Liver (tissue), 9 donors: ENCODE results near the gene CCL8. TPM values are rescaled to one million over a fixed set of nuclear protein-coding genes. Genes with fewer than 3 reads are reported as not detected.
A peak's percentile ranks its signal among the peaks of the same experiment; 100 is the strongest.
"Not testable (repeated sequence)": the region's sequence is repeated elsewhere in the genome, so short reads cannot be mapped to it uniquely, and the experiment has no call there.

Experiments
- DNase-seq: peaks from one replicate; pipeline ENCODE4 v3.0.0-alpha.2; 2017; ENCODE audit warnings: low spot score
- H3K27ac ChIP-seq, 2 donors: one replicate each; pipeline ENCODE4 v1.7.0; 2013; ENCODE audit warnings: inconsistent platforms in 2 of 2, low read length in 2 of 2, control low read depth in 1 of 2, low read depth in 1 of 2, mild to moderate bottlenecking in 1 of 2
- H3K27me3 ChIP-seq, 4 donors: one replicate each; pipeline versions ENCODE4 v1.6.1 to v1.7.0; 2013; ENCODE audit warnings: low read length in 3 of 4, inconsistent platforms in 1 of 4, mild to moderate bottlenecking in 1 of 4, moderate library complexity in 1 of 4; ENCODE audit not compliant: control insufficient read depth in 4 of 4, insufficient read depth in 4 of 4
- H3K36me3 ChIP-seq, 4 donors: one replicate each; pipeline versions ENCODE4 v1.6.1 to v1.7.0; 2013; ENCODE audit warnings: low read length in 3 of 4, mild to moderate bottlenecking in 3 of 4, low read depth in 1 of 4, moderate library complexity in 1 of 4; ENCODE audit not compliant: control insufficient read depth in 4 of 4, insufficient read depth in 3 of 4
- H3K4me1 ChIP-seq, 4 donors: one replicate each; pipeline versions ENCODE4 v1.6.1 to v1.7.0; 2013; ENCODE audit warnings: low read length in 3 of 4, mild to moderate bottlenecking in 3 of 4, moderate library complexity in 1 of 4; ENCODE audit not compliant: control insufficient read depth in 4 of 4, insufficient read depth in 4 of 4
- H3K4me3 ChIP-seq, 3 donors: one replicate each; pipeline versions ENCODE4 v1.6.1 to v1.7.0; 2013; ENCODE audit warnings: low read length in 3 of 3, control low read depth in 1 of 3, low read depth in 1 of 3, mild to moderate bottlenecking in 1 of 3
- H3K9ac ChIP-seq, 2 donors: one replicate each; pipeline ENCODE4 v1.7.0; 2013; ENCODE audit warnings: low read length in 2 of 2, mild to moderate bottlenecking in 2 of 2, moderate library complexity in 2 of 2, control low read depth in 1 of 2, low read depth in 1 of 2
- H3K9me3 ChIP-seq, 4 donors: one replicate each; pipeline versions ENCODE4 v1.6.1 to v1.7.0; 2013; ENCODE audit warnings: low read length in 3 of 4; ENCODE audit not compliant: control insufficient read depth in 4 of 4
- EGR1 ChIP-seq, 2 donors: IDR thresholded peaks; 2 replicates each; pipeline ENCODE4 v1.6.1; 2016 to 2018; ENCODE audit warnings: antibody characterized with exemption in 2 of 2, low read depth in 2 of 2
- FOXA1 ChIP-seq: IDR thresholded peaks from 2 replicates; pipeline ENCODE4 v1.6.1; 2016; ENCODE audit warnings: antibody characterized with exemption
- FOXA2 ChIP-seq: IDR thresholded peaks from 2 replicates; pipeline ENCODE4 v1.6.1; 2016; ENCODE audit warnings: antibody characterized with exemption
- GABPA ChIP-seq, 2 donors: IDR thresholded peaks in 1 of 2; conservative IDR thresholded peaks in 1 of 2; 2 replicates each; pipeline ENCODE4 v1.6.1; 2016; ENCODE audit warnings: antibody characterized with exemption in 2 of 2, mild to moderate bottlenecking in 1 of 2, moderate library complexity in 1 of 2
- HNF4A ChIP-seq, 2 donors: conservative IDR thresholded peaks; 2 replicates each; pipeline ENCODE4 v1.6.1; 2016; ENCODE audit warnings: antibody characterized with exemption in 2 of 2, mild to moderate bottlenecking in 2 of 2
- HNF4G ChIP-seq: IDR thresholded peaks from 2 replicates; pipeline ENCODE4 v1.6.1; 2016; ENCODE audit warnings: antibody characterized with exemption
- JUND ChIP-seq, 2 donors: IDR thresholded peaks; 2 replicates each; pipeline ENCODE4 v1.6.1; 2016; ENCODE audit warnings: antibody characterized with exemption in 2 of 2
- NR2F2 ChIP-seq: IDR thresholded peaks from 2 replicates; pipeline ENCODE4 v1.6.1; 2016; ENCODE audit warnings: antibody characterized with exemption
- RAD21 ChIP-seq, 2 donors: IDR thresholded peaks; 2 replicates each; pipeline ENCODE4 v1.6.1; 2016; ENCODE audit warnings: antibody characterized with exemption in 2 of 2, mild to moderate bottlenecking in 2 of 2
- RXRA ChIP-seq, 2 donors: IDR thresholded peaks; 2 replicates each; pipeline ENCODE4 v1.6.1; 2017 to 2018; ENCODE audit warnings: antibody characterized with exemption in 2 of 2, mild to moderate bottlenecking in 1 of 2
- SP1 ChIP-seq: IDR thresholded peaks from 2 replicates; pipeline ENCODE4 v1.6.1; 2018; ENCODE audit warnings: antibody characterized with exemption, mild to moderate bottlenecking
- TAF1 ChIP-seq: conservative IDR thresholded peaks from 2 replicates; pipeline ENCODE4 v1.6.1; 2016; ENCODE audit warnings: antibody characterized with exemption, mild to moderate bottlenecking
- YY1 ChIP-seq: IDR thresholded peaks from 2 replicates; pipeline ENCODE4 v1.6.1; 2016; ENCODE audit warnings: antibody characterized with exemption, mild to moderate bottlenecking
- WGBS: extraction: QIAGEN DNeasy Blood & Tissue Kit; methylation state at CpG from one replicate; pipeline ENCODE4 v1.1.7; 2013; 5-methylcytosine and 5-hydroxymethylcytosine counted together
- polyA plus RNA-seq, 2 donors: library from polyadenylated mRNA; stranded (reverse) in 1 of 2; unstranded in 1 of 2; fragments of 200-250 nt in 1 of 2; fragments of >200 nt in 1 of 2; fragmentation: Nextera tagmentation in 1 of 2; extraction: Ambion mirVana in 1 of 2; gene quantifications; one replicate each; pipeline versions ENCODE4 v1.2.1 to v1.2.3, GENCODE V29; 2013 to 2015
- total RNA-seq, 2 donors: library from RNA; depleted of rRNA; stranded (reverse); fragments of >200 nt; gene quantifications; one replicate each; pipeline ENCODE4 v1.2.3, GENCODE V29; 2014
- TF ChIP-seq, protein P1 (sequence below): IDR thresholded peaks from 2 replicates; pipeline ENCODE4 v1.6.1; 2016; ENCODE audit warnings: antibody characterized with exemption
- TF ChIP-seq, protein P2 (sequence below): IDR thresholded peaks from 2 replicates; pipeline ENCODE4 v1.6.1; 2016; ENCODE audit warnings: antibody characterized with exemption
- TF ChIP-seq, protein P3 (sequence below): IDR thresholded peaks from 2 replicates; pipeline ENCODE4 v1.6.1; 2016; ENCODE audit warnings: antibody characterized with exemption, mild to moderate bottlenecking
- TF ChIP-seq, protein P4 (sequence below): fragments of 150-350 bp; IDR thresholded peaks from 2 replicates; pipeline ENCODE4 v1.5.1; 2017; ENCODE audit warnings: improper control_type of control experiment, low read depth, low read length; ENCODE audit not compliant: missing input control
- TF ChIP-seq, protein P5 (sequence below): IDR thresholded peaks from 2 replicates; pipeline ENCODE4 v1.6.1; 2016; ENCODE audit warnings: antibody characterized with exemption
- donor health status: healthy.
- donor health status: healthy.
- donor health status: healthy.
- donor health status: healthy.
- donor health status: healthy.

CCL8 gene
- total and polyA plus RNA-seq, 4 donors: 0.03 TPM; not detected in 3

DNA sequence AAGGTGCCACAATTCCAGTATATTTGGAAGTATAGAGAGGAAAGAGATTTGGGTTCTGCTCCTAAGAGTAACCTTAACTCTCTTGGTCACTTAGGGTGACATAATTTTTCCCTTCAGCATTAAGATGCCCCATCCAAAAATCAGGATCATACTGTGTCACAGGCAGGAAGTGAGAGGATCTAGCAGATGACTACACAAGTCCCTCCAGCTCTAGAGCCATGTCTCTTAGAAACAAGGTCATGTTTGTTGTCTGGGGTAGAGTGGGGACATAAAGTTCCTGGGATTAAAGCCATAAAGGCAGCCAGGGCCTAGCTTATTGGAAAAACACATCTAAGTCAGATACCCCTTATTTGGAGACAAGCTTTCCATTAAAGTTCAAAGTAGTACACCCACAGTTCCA is 2.7 kb downstream of the CCL8 start:
- no peaks in the 10 kb centered on the region for H3K36me3 ChIP-seq
- no peaks in the 10 kb centered on the region for H3K9me3 ChIP-seq
- TF ChIP-seq SP1 (peak; percentile 45), FOXA1 (no peak), HNF4G (no peak), JUND (IDR thresholded peaks at IDR 0.05) (no peak), FOXA2 (no peak), GABPA (IDR thresholded peaks at IDR 0.05 in 1 of 2, conservative IDR thresholded peaks at IDR 0.05 in 1 of 2) (no peak), NR2F2 (peak; percentile 78), HNF4A (conservative IDR thresholded peaks at IDR 0.05) (no peak), RAD21 (IDR thresholded peaks at IDR 0.05) (no peak), RXRA (IDR thresholded peaks at IDR 0.05) (peak in 1 of 2 donors; percentile 18), YY1 (no peak), EGR1 (IDR thresholded peaks at IDR 0.05; ENCODE audit: low read depth in 2 of 2) (no peak), TAF1 (no peak)
- TF ChIP-seq, protein P1, sequence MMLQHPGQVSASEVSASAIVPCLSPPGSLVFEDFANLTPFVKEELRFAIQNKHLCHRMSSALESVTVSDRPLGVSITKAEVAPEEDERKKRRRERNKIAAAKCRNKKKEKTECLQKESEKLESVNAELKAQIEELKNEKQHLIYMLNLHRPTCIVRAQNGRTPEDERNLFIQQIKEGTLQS: no peak
- TF ChIP-seq, protein P2, sequence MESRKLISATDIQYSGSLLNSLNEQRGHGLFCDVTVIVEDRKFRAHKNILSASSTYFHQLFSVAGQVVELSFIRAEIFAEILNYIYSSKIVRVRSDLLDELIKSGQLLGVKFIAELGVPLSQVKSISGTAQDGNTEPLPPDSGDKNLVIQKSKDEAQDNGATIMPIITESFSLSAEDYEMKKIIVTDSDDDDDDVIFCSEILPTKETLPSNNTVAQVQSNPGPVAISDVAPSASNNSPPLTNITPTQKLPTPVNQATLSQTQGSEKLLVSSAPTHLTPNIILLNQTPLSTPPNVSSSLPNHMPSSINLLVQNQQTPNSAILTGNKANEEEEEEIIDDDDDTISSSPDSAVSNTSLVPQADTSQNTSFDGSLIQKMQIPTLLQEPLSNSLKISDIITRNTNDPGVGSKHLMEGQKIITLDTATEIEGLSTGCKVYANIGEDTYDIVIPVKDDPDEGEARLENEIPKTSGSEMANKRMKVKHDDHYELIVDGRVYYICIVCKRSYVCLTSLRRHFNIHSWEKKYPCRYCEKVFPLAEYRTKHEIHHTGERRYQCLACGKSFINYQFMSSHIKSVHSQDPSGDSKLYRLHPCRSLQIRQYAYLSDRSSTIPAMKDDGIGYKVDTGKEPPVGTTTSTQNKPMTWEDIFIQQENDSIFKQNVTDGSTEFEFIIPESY: no peak
- TF ChIP-seq, protein P3, sequence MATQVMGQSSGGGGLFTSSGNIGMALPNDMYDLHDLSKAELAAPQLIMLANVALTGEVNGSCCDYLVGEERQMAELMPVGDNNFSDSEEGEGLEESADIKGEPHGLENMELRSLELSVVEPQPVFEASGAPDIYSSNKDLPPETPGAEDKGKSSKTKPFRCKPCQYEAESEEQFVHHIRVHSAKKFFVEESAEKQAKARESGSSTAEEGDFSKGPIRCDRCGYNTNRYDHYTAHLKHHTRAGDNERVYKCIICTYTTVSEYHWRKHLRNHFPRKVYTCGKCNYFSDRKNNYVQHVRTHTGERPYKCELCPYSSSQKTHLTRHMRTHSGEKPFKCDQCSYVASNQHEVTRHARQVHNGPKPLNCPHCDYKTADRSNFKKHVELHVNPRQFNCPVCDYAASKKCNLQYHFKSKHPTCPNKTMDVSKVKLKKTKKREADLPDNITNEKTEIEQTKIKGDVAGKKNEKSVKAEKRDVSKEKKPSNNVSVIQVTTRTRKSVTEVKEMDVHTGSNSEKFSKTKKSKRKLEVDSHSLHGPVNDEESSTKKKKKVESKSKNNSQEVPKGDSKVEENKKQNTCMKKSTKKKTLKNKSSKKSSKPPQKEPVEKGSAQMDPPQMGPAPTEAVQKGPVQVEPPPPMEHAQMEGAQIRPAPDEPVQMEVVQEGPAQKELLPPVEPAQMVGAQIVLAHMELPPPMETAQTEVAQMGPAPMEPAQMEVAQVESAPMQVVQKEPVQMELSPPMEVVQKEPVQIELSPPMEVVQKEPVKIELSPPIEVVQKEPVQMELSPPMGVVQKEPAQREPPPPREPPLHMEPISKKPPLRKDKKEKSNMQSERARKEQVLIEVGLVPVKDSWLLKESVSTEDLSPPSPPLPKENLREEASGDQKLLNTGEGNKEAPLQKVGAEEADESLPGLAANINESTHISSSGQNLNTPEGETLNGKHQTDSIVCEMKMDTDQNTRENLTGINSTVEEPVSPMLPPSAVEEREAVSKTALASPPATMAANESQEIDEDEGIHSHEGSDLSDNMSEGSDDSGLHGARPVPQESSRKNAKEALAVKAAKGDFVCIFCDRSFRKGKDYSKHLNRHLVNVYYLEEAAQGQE: no peak
- TF ChIP-seq, protein P4, sequence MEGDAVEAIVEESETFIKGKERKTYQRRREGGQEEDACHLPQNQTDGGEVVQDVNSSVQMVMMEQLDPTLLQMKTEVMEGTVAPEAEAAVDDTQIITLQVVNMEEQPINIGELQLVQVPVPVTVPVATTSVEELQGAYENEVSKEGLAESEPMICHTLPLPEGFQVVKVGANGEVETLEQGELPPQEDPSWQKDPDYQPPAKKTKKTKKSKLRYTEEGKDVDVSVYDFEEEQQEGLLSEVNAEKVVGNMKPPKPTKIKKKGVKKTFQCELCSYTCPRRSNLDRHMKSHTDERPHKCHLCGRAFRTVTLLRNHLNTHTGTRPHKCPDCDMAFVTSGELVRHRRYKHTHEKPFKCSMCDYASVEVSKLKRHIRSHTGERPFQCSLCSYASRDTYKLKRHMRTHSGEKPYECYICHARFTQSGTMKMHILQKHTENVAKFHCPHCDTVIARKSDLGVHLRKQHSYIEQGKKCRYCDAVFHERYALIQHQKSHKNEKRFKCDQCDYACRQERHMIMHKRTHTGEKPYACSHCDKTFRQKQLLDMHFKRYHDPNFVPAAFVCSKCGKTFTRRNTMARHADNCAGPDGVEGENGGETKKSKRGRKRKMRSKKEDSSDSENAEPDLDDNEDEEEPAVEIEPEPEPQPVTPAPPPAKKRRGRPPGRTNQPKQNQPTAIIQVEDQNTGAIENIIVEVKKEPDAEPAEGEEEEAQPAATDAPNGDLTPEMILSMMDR: no peak
- TF ChIP-seq, protein P5, sequence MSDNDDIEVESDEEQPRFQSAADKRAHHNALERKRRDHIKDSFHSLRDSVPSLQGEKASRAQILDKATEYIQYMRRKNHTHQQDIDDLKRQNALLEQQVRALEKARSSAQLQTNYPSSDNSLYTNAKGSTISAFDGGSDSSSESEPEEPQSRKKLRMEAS: no peak
- H3K4me1 ChIP-seq: no peaks in the 10 kb centered on the region
- DNase-seq: no peak
- no peak overlapping the region for H3K9ac ChIP-seq
- H3K27ac ChIP-seq: no peak overlapping the region
- no peak overlapping the region for H3K4me3 ChIP-seq
- no peaks in the 10 kb centered on the region for H3K27me3 ChIP-seq

DNA sequence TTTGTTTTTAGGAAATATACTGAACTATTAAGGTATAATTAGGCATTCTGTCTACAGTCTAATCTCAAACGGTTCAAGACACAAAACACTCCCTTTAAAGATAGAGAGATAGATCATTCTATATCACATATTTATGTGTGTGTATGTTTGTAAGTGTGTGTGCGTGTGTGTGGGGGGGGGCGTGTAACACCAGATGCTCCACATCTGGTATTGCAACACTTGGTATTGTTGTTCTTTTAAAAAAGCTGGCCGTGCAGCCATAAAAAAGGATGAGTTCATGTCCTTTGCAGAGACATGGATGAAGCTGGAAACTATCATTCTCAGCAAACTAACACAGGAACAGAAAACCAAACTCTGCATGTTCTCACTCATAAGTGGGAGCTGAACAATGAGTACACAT is 8.3 kb downstream of the CCL8 start:
- not testable (repeated sequence) for H3K36me3 ChIP-seq, H3K4me1 ChIP-seq, H3K27ac ChIP-seq, H3K9me3 ChIP-seq, DNase-seq, H3K9ac ChIP-seq, H3K27me3 ChIP-seq, H3K4me3 ChIP-seq
- WGBS: 66% methylated on average over 4 of the region's 4 CpGs
